ENCODE data around the gene DPF3.

The DPF3 gene

DNA sequence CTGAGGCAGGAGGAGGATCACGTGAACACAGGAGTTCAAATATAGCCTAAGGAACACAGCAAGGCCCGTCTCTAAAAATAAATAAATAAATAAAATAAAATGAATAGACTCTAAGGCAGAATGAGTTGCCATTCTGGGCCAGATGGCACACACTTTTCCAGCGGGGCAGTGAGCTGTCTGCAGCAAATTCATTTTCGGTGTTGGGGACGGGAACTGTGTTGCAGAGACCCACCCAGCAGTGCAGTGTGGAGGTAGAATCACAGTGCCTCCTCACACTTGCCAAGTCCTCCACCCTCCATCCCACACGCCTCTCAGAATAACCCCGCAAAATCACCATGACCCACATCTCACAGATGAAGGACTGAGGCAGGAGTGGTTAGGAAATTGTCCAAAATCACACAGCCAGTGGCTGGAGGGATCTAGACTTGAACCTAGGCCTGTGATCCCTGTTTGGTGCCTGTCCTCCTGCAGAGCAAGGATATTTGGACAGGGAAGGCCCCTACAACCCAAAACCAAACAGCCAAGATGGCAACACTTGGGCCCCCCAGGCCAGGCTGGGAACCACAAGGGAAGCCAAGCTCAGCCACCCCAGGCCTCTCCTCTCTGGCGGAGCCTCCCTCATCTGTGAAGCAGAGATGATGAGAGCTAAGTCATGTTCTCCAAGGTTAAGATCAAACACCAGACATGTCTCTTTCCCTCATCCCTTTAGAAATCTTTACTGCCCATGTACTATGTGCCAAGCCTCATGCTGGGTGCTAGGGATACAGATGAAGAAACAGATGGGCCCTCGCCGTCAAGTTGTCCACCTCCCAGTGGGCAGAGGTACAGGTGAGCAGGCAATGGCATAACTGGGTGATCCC, 152.7 kb downstream of the DPF3 start:
- DNase-seq (ENCODE audit: low read depth) = no peak

DNA sequence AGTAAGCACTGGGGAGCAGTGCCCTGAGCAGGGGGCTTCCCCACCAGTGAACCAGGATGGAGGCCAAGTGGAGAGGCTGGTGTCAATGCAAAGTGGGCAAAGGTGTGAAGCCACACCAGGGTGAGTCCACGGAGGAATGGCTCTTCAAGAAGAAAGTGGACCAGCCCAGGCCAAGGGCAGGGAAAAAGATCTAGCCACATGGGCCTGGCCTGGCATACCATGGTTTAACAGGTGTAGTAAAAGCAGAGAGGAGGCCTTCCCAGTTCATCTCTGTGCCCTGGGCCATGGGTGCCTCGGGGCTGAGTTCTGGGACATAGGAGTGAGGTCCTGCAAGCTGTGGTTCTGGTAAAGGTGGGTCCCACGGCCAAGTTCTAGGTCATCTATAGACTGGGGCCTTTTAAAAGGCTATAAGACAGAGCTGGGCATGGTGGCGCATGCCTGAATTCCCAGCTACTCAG, 153.4 kb downstream of the DPF3 start:
- no peak for DNase-seq (ENCODE audit: low read depth)

DNA sequence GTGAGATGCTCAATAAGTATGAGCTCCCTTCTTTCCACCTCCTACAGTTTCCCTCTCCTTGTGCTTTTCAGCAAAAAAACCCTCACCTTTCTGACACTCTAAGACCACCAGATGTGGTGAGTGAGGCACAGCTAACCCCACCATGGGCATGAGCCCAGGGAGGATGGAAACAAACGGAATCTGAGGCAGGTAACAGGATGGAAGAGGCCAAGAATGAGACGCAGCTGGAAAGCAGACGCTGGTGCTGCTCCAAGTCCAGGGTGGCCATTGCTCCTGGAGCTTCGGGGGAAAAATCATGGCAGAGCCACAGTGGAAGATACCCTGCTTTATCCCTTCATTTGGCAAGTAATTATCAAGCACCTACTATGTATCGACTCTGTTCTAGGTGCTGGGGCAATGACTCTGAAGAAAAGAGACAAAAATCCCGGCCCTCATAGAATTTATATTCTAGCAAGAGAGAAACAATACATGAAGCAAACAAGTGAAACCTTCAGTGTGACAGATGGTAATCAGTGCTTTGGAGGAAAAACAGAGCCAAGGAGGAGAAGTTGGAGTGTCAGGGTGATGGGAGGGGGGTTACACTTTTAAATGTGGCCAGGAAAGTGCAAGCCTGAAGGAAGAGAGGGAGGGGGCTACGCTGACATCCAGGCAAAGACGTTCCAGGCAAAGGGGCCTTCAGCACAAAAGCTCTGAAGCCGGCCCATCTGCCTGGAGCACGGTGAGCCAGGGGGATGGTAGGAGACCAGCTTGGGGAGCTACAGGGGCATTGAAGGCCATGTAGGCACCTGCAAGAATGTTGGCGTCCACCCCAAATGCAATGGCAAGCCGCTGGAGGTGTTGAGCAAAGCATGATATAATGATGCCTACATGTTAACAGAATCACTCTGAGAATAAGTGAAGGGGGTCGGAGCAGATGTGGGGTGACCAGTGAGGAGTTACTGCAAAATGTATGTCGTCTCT, 154.2 kb downstream of the DPF3 start:
- no peak for DNase-seq (ENCODE audit: low read depth)

DNA sequence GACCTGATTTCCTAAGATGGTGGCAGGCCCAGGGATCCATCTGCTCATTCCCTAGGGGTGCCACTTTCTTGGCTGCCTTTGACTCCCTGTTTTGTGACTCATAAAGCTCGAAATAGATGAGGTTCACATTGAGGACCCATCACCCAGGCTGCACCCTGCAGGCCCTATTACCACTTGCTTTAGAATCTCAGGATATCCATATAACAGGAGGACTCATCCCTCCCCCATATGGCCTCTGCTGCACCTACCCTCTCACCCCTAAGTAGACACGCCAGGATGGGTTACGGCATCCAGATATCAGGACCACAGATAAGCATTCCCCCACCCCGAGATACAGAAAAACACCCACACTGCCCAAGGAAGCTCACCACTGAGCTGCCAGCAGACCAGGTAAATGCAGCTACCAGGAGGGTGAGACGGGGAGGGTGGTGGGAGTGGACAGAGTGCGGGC, 155.7 kb downstream of the DPF3 start:
- no peak for DNase-seq (ENCODE audit: low read depth)

DNA sequence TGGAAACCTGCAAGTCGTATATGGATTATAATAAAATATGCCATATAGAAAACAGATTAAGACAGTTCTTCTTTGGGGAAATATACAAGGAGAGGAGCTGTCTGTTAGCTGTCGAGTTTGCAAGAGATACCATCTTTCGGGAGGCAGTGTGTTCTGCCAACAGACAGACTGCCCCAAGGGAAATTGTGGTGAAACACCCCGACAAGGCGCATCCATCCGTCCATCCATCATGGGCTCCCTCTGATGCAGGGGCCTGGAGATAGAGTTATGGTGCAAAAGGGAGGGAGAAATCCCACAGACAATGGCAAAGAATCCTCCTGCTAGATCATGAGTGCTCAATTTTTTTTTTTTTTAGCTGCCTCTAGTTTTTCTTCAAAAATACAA, 156.3 kb downstream of the DPF3 start:
- no peak for DNase-seq (ENCODE audit: low read depth)

DNA sequence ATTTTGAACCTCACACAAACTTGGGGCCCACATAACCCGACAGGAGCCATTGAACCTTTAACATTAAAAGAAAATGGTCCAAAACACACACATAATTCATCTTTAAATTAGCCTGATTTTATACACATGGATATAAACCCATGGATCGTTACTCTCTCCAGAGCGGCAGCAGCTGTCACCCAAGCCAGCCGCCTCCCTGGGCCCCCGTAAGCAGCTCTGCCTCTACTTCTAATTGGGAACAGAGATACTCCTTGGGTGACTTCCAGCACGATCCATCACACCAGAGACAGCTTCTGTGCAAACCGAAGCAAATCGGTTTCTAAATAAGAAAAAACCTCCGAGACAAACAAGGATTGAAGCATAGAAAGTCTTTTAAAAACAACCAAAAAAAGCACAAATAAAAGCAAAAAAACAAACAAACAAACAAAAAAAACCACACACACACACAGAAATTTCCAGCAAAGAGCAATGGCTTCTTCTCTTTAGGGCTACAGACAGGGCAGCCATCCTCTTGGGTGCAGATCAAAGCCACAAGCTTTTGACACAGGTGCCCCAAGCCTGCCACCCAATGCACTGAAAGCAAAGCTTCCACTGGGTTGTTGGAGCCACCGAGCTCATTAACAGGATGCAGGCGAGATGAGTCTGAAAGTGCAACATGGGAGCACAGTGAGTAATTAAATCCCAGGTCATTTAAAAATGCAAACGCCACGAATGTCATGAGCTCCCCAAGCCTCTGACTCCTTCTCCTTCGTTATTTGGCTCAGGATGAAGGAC, 156.9 kb downstream of the DPF3 start:
- DNase-seq (ENCODE audit: low read depth) = no peak

DNA sequence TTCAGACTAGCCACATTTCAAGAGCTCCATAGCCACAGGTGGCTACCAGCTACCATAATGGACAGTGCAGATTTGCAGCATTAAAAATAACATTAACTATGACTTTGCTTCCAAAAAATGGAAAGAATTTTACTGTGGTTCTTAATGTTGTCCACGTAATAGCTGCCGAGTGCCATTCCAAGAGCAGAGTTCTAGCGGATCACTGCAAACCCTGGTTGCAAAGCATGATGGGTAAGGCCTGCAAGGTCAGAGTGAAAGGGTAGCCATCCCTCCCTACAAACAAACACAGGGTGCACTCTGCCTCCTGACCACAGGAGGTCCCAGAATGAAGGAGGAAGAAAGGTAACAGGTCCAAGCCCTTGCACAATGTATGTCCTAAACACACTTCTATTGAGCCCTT, 157.6 kb downstream of the DPF3 start:
- no peak for DNase-seq (ENCODE audit: low read depth)

DNA sequence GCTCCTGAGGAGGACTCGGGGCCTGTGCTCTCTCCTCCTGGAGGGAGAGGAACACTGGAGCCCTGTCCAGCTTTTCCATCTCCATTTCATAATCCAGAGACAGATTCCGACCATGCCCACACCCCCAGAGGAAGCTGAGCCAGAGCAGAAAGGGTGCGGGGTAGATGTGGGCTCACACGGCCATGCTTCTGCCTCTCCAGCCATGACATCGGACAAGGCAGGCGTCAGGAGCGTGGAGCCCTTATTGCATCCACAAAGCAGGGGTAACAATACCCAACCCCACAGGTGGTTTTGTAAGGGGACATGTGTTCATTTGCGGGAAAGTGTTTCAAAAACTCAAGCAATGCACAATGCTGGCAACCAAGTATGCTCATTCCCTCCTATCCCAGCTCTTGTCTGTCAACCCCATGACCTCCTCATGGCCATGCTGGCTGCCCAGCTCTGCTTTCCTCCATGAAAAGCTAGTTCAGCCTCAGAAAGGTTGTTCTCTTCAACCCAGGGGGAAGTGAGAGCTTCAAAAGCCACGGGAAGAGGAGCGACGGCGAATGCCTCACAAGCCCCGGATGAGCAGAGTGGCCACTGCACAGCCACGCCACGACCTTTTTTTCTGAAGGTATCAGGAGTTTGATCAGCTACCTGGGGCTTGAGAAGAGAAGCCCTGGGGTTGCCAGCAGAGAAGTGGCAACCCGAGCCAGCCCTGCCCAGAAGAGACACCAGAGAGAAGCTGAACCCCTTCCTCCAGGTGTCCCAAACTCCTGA, 161.7 kb downstream of the DPF3 start:
- DNase-seq (ENCODE audit: low read depth) = no peak

DNA sequence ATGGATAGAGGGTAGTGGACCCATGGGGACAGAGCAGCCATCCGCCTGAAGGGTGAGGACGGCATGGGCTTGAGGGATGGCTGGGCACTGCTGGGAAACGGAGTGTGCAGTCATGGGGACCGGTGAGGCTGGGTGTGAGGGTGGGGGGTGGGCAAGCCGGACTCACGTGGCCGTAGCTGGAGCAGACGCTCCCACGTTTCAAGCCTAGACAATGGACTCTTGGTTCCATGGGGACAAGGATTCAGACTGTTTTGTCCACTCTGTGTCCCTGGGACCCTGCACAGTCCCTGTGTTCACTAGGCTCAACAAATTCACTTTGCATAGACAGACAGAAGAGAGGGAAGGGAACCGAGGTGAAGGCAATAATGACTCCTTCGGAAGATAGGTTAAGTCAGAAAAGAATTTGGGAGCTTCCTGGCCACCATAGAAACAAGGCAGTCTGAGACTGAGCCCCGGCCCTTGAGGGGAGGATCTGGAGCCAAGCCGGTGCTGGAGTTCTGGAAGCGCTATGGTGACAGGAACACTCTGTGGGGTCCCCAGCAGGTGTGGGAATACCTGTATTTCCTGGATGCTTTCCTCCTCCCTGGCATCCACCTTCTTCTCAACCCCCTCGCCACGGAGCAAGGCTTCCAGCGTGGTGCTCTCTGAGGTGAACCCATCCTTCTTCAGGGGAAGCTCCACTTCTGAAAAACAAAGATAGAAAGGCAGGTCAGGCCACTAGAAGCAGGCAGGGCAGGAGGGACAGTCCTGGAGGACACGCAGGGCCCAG, 162.5 kb downstream of the DPF3 start:
- no peak for DNase-seq (ENCODE audit: low read depth)

DNA sequence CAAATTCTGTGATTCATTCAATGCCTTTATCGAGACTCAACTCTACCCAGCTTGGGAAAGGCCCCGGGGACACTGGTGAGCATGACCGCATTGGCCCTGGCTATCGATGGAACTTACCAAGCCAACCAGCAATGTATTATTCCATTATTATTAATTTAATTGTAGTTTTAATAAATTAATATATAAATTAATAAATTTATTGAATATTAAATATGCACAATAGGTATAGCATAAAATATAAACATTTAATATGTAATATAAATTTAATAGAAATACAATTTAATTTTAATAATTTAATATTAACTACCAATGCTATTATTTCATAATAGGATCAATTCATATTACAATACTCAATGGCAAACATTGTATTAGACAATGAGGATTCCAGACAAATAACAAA, 163.4 kb downstream of the DPF3 start:
- DNase-seq (ENCODE audit: low read depth) = no peak

DNA sequence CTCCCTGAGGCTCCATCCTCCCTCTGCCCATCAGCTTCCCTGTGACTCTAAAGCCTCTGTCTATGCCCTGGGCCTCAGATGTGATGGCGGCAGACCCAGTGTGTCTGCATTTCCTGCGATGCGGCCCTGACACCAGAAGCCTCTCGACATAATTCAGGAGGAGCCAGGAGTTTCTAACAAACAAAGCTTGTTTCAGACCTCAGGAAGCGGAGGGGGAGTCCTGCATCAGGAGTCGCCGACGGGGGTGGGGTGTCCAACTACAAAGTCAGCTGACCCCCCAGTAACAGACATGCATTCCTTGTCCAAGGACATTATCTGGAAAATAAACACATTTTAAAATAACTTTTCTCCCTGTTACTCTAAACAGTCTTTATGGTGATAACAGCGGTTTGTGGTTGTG, 167.5 kb downstream of the DPF3 start:
- no peak for DNase-seq (ENCODE audit: low read depth)

DNA sequence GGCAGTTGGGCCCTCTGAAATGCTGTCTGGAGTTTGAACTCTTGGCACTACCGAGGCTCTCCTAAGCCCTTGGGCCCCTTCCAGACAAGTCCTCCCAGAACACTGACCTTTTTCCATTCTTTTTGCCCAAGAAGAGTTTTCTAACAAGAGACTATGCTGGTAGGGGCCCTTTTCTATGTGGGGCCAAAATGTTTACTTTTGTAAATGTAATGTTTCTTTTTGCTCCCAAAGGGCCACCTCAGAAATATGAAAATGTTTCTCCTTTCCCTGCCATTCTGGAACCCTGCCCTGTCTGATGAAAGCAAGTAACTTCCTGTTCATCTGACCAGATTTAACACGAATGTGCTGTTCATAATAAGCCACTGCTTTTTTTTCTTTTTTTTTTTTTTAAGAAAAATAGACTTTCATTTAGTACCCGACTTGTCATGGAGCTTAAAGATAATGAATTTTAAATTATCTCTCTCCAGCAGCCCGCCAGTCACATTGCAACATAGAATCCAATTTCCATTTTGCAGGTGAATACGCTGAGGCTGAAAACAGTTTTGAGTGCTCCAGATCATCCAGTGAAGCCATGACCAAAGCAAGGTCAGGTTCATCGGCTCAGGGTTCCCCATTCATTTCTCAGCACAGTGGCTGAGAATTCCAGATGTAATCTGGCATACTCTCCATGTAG, 169.9 kb downstream of the DPF3 start:
- DNase-seq (ENCODE audit: low read depth) = no peak

DNA sequence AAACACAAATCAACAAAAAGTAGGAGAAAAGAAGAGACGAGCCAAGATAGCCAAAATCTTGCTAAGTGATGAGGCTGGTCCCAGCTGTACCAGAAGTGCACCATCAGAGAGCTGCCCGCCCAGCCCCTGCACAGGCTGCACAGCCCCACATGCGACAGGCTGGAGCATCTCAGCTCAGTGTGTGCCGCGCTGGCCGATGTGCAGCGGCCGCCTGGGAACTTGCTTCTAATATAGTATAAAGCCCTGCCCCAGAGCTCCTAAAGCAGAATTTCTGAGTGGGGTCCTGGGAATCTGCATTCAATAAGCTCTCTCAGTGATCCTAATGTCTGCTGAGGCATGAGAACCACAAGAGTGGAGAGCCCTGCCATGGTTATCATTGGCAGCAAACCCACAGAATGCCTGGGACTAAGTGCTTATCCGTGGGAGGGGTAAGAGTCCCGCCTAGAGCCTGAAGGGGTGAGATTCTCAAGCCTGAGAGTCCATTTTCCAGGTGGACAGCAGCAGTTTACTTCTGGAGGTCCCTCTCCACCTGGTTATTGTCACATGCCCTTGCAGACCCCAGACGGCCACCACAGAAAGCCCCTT, 171.6 kb downstream of the DPF3 start:
- DNase-seq (ENCODE audit: low read depth) = no peak

DNA sequence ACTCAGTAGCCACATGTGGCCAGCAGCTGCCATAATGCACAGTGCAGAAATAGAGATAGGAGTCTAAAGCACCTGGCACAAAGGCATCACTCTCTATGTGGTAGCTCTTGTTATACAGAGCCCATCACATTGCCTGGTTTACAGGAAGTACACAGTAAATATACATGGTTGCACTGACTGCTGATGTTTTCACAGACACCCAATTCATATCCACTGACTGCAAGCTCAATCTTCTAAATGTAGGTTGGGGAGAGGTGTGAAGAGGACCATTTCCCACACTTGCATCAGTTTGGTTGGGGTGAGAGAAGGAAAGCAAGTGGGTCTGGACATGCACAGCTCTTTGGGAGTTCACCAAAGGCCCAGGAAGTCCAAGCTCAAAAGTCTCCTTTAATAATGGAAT, 172.8 kb downstream of the DPF3 start:
- no peak for DNase-seq (ENCODE audit: low read depth)

DNA sequence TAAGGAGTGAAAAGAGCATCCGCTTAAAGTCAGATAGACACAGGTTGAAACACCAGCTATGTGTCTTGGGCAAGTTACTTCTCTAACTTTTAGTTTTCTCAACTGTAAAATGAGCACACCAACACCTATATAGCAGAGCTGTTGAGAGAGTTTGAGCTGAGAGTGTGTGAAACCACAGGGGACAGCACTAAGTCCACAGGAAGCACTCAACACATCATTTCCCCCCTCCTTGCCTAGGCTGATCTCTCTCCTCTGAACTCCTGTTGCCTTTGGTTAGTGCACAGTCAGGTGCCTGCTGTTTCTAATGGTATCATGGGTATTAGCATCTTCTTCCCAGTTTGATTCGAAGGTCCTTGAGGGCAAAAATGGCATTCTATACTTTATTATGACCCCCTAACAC, 176.7 kb downstream of the DPF3 start:
- no peak for DNase-seq (ENCODE audit: low read depth)

DNA sequence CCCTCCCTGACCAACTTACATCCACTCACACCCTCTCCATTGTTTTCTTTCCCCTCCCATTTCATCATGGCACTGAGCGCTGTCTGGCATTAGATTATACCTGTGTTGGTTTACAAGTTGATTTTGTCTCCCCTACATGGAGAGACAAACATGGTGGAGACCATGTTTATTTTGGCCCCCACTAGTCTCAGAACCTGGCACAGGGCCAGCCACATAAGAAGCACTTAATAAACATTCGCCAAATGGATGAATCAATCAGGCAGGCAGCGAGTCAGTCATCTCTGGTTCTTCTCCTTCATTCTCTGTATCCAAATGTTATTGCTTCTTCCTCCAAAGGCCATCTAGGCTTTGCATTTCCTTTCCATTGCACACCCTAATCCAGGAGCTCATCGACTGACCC, 177.4 kb downstream of the DPF3 start:
- DNase-seq (ENCODE audit: low read depth) = no peak

DNA sequence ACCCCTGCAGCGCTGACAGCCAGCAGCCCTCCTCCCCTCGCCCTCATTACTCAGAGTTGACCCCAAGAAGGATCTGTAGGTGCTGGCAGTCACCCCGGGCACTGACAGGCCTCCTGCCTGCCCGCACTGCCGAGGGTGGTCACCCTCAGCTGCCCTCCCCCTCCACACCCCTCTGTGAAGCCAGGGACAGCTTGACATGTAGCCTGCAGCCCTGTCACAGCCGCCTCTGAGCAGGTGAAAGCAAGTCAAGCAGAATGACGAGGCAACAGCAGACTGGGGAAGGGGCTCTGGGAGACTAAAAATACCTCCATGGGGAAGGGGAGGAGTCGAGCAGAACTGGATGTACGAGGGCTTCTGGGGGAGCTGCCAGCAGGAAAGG, 178.1 kb downstream of the DPF3 start:
- DNase-seq (ENCODE audit: low read depth) = no peak

DNA sequence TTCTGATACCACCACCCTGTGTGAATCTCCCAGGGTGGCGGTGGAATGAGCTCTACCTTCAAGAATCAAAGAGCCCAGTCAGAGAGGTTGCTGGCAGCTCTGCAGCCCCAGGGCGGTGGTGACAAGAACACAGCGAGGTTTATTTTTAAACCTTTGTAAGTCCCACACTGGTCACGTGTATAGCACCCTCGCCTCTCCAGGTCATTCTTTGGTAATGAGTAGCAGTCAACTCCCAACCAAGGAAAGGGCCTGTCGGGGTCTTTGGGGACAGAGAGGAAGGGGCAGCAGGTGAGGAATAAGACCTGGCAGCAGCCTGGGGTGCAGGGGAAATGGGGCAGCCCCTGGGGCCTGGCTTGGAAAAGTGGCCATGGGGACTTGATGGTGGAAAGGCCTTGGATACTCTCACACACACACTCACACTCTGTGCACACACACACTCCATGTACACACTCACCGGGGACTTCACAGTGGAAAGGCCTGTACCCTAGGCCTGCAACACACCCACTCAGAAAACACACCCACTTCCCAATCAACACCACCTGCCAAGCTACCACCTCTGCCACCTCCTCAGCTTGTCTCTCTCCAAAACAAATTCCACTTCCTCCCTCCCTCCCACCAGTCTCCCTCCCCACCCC, 178.6 kb downstream of the DPF3 start:
- DNase-seq (ENCODE audit: low read depth) = no peak

DNA sequence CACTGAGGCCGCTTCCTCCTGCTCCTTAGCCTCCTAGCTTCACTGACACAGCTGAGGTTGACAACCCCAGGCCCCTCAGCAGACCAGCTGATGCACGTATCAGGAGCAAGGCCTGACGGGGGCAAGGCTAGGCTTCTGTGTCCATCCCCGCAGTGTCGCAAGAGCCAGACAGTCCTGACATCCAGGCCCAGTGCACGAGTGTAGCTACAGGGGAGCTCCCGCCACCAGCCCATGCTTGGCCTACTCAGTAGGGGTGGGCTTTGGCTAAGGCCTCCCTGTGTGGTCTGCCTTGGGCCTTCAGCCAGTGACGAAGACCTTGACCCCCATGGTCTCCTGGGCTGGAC, 179.1 kb downstream of the DPF3 start:
- no peak for DNase-seq (ENCODE audit: low read depth)
